NCI-H1694 (cell line): ENCODE data around the gene CNPY1.

Source experiments
- DNase-seq: peaks from one replicate; lab custom pipeline; 2025; lab: John Stamatoyannopoulos, UW

The CNPY1 gene

GRCh38 chr7:155466814-155467733 lies 79.3 kb downstream of the CNPY1 start:
- no peak for DNase-seq

- DNase-seq = no peak
Observed at GRCh38 chr7:155466142-155466813, 80.1 kb downstream of the CNPY1 start.

DNA sequence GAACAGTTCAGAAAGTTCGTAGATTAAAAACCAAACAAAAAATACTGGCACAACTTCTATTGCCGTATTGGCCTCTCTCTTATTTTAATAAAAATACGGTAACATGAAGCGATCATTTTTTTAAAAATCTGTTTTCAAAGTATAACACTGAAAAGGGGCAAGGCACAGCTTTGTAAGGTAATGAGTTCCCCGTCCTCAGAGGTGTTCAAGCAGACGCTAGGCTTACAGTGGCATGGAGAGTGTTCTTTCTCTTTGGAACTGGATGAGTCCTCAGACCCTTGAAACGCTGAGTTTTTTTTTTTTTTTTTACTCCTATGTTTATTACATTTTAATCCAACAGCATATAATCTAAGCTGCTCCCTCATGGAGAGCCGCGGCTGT lies 80.6 kb downstream of the CNPY1 start:
- DNase-seq = no peak

DNA sequence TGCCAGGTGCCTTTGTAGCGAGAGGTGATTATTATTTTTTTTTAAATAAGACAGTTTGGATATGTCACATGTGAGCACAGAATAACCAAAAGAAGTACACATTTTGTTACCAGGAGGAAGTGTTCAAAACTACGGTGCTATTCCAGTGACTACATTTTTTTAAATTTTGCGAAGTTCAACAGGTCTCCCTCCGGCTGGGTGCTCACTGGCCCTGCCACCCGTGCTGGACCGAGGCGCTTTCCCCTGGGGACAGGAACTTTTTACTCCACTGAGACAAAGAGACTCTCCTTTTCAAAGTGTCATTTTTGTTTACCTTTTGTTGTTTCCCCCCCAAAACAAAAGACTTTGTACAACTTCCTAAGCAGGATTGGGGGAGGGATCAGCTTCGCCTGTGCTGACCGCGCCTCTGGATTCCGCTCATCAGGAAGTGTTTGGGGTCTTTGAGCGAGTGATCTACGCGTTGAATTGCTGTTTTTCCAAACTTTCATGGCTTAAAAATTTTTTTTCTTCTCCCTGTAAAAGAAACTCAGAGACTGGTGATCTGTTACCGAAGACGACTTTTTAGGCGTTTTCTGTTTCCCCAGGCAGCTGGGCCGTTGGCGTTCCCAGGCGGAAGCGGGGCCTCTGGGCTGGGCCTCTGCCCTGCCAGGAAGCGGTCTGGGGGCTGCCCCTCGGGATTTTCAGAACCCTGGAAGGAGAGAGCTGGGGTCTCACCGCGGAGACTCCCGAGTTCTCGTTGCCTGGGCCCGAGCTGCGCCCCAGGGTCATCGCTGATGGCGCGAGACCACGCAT lies 81.2 kb downstream of the CNPY1 start:
- no peak for DNase-seq

DNA sequence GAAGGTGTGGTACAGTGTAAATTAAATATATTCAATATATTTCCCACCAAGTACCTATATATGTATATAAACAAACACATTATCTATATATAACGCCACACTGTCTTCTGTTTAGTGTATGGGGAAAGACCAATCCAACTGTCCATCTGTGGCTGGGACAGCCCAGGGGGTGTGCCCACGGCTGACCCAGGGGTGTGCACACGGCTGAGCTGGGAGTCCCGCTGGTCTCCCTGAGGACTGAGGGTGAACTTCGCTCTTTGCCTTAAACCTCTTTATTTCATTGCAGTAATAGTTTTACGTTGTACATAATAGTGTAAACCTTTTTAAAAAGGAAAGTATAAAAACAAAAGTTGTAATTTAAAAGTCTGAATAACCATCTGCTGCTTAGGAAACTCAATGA lies 82.2 kb downstream of the CNPY1 start:
- no peak for DNase-seq

- no peak for DNase-seq
Observed at GRCh38 chr7:155463114-155463811, 83.1 kb downstream of the CNPY1 start.

GRCh38 chr7:155462163-155462735 lies 84.1 kb downstream of the CNPY1 start:
- no peak for DNase-seq

DNA sequence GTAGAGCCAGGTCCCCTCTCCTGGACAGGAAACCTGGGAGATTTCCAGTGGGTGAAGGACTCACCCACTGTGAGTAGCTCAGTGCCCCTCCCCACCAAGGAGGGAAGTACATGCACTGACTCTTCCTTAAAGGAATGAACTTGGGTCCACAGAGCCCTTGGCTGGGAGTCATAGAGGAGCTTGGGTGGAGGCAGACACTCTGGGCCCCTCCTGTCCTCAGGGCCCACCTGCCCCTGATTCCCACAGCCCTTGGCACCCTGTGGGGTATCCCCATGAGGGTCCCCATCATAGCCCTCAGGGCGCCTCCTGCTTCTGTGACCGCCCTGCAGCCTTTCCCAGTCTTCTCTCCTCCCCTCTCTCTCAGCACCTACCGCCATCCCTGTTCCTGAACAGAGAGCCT lies 84.7 kb downstream of the CNPY1 start:
- no peak for DNase-seq

DNA sequence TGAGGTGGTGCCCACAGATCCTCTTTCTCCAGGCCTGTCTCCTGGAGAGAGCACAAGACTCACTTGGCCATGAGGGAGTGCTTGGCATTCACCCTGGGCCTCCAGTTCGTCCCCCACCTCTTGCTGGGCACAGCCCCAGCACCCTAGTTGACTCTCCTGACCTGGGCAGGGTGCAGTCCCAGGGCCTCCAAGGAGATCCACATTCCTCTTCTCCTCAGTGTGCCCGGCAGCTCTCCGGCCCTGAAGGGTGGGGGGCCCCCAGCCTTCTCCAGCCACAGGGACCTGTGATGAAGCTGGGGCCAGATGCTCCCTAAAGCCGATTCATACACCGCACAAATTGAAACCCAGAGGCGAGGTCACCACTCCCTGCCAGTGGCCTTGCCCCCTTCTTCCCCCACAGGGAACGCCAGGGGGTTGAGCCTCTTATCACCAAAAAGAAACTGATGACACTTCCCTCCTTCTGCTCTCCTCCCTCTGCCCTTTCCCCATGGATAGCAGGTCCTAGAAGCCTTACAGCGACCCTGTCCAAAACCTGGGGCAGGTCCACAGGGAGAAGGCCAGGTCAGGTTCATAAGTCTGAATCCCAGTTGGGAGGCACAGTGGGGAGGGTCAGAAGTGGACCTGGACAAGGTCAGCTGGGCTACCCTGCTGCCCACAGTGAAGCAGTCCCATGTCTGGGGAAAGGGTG lies 85.3 kb downstream of the CNPY1 start:
- no peak for DNase-seq

GRCh38 chr7:155459700-155460461 lies 86.5 kb downstream of the CNPY1 start:
- no peak for DNase-seq

DNA sequence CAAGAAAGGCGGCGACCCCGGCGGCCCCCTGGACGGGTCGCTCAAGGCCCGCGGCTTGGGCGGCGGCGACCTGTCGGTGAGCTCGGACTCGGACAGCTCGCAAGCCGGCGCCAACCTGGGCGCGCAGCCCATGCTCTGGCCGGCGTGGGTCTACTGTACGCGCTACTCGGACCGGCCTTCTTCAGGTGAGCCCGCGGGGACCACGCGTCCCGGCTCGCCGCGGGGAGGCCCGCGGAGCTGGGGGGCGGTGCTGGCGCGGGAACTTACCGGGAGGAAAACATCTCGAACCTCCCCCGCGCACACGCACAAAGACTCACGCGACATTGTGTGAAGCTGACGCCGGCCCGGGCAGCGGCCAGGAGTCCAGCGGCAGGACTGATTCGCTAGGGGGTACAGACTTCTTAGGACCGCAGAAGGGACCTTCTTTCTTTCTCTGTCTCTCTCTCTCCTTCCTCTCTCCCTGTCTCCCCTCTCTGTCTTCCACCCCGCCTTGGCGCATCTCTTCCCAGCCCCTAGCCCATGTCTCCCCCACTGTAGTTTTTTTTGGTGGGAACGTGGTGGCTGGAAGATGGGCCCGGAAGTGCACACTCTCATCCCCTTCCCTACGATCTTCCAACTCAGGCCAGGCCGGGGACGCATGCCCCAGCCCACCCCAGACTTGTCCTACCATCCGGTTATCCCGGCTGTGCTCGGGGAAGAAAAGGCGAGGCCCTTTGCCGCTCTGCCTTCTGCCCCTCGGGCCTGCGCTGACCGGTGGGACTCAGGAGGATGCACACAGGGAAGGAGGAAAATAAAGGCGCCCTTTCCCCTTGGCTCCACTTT lies 87.3 kb downstream of the CNPY1 start:
- no peak for DNase-seq

GRCh38 chr7:155458111-155458877 lies 88.1 kb downstream of the CNPY1 start, which contains the start of gene EN2:
EN2 (plus strand) TSS chr7:155458129; CDS start chr7:155458378, 249 bp downstream.
- DNase-seq = no peak

DNA sequence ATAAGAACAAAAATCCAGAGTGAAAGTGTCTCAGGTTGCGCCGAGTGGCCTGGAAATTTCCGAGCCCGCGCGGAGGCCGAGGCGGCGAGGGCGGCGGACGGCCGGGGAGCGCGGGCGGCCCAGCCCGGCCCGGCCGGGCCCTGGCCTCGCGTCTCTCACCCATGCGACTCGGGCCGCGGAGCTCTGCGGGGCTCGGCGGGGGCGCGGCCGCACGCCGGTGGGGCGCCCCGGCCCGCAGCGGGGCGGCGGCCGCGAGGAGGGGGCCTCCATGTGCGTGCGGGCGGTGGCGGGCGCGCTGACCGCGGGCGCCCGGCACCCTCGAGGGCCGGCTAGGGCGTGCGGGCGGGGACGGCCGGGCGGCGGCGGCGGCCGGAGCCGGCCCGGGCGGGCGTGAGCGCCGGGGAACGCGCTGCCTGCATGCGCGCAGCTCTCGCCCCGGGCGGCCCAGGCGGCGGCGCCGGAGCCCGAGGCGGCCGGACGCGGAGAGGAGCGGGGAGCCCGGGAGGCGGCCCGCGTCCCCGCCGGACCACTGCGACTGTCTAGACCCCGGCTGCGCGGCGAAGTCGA lies 88.7 kb downstream of the CNPY1 start:
- DNase-seq = no peak

DNA sequence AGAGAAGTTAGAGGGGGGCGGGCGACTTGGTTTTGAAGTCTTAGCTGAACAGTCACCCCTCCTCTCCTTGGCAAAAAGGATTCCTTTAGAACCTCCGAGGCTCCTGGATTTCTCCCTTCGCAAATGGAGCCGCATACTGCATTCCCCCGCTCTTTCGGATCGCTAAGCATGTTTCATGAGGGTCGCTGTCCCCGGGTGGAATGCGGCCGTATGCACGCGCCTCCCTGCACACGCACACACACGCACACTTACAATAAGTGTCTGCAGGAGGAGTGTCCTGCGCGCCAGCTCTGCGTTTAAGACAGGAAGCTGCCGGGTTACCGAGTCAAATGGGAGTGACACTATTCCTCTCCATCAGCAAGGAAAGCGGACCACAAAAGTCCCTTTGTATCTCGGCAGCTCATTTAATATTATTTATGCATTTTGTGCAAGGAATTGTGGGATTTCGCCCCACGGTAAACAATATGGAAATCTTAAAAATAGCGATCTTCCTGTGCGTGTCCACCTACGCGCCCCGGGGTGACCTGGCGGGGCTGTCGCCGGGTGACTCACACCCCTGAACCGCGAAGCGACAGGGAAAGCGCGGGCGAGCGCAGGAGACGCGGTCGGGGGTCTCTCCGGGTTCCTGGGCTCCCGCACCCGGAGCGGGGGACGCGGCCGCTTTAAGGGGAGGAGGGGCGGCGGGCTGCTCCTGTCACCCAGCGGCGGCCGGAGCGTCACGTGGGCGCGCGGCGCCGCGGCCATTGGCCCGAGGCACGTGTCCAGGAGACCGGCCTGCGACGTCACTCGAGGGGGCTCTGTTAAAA lies 89.4 kb downstream of the CNPY1 start:
- DNase-seq = no peak

DNA sequence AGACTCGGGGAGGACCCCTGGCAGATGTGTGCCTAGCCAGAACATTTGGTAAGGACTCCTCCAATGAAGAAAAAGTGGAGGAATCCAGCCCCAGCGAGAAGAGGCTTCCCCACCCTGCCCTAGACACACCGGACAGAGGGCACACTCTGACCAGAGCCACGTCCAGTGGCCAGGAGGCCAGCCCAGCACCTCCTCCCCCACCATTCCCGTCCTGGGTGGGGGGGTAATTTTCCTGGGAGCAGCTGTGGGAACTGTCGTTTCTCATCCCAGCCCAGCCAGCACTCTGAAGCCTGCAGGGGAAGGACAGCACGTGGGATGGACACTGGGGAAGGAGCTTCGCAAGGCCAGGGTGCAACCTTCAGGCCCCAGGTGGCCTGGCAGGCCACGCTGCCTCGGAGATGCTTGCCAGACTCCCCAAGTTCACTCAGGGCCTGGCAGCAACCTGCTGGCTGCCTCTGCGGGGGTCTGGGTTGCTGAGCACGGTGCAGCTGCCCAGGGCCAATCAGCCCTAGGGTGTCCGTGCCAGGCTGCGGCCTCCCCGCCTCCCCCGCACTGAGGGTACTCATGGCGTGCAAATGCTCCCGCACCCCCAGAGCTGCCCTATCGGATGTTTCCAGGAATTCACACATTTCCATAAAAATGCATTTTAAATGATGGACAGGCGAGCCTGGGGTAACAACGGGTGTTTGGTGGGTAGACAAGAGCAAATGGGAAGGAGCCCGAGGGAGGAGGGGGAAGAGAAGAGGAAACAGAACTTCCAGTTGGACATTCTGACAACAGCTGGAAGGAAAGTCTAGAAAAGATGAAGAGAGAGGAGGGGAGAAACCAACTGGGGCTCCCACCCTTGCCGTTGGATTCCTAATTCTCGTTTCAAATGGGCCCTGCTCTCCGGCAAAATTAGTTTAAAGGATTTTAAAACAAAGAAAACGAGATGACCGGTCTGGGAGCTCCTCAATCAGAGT lies 90.3 kb downstream of the CNPY1 start:
- DNase-seq = no peak

DNA sequence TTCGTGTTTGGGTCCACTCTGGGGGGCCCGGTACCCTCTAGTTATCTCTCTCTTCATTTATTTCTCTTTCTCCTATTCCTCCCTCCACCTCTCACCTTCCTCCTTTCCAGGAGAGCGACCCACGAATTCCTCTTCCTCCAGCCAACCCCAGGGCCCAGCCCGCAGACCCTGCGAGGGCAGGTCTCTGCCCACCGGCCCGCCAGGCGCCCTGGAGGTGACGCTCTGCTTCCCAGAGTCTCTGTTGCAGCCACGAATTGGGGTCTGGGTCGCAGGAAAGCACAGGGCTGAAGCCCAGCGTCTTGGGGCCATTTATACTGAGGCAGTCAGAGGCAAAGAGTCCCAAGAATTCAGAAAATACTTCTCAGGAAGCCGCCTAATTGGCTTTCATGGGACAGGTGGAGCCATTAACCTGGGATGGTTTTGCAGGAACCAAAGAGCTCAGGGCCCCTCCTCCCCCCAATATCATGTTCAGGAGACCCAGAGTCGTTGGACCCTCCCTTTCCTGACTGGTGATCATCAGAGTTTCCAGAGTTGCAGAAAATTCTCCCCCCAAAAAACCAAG lies 91.1 kb downstream of the CNPY1 start:
- DNase-seq = no peak
